ENCODE results near the gene ETV6.

GRCh38 chr12:11706509-11707379, 57.3 kb downstream of the ETV6 start:
- no peak for TF ChIP-seq POLR2A (IDR thresholded peaks at IDR 0.05)
- TF ChIP-seq, protein P1, sequence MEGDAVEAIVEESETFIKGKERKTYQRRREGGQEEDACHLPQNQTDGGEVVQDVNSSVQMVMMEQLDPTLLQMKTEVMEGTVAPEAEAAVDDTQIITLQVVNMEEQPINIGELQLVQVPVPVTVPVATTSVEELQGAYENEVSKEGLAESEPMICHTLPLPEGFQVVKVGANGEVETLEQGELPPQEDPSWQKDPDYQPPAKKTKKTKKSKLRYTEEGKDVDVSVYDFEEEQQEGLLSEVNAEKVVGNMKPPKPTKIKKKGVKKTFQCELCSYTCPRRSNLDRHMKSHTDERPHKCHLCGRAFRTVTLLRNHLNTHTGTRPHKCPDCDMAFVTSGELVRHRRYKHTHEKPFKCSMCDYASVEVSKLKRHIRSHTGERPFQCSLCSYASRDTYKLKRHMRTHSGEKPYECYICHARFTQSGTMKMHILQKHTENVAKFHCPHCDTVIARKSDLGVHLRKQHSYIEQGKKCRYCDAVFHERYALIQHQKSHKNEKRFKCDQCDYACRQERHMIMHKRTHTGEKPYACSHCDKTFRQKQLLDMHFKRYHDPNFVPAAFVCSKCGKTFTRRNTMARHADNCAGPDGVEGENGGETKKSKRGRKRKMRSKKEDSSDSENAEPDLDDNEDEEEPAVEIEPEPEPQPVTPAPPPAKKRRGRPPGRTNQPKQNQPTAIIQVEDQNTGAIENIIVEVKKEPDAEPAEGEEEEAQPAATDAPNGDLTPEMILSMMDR (IDR thresholded peaks at IDR 0.05) = no peak

All from testis (tissue), 2 donors.